GM23338 (cell line): ENCODE data around the gene MDGA2.

Experiments
- CREB1 ChIP-seq: fragments of 250-450 bp; sonication (Bioruptor Pico); IDR thresholded peaks from 2 replicates; pipeline ENCODE4 v1.5.0; 2020; ENCODE audit warnings: low read depth, mild to moderate bottlenecking, moderate library complexity
- EZH2 ChIP-seq: fragments of 200-600 bp; sonication (generic); IDR thresholded peaks from one replicate; pipeline ENCODE4 v1.8.0; 2017; ENCODE audit warnings: antibody characterized with exemption, mild to moderate bottlenecking, low read depth; ENCODE audit not compliant: unreplicated experiment
- EZH2phosphoT487 ChIP-seq: fragments of 200-600 bp; sonication (generic); IDR thresholded peaks from one replicate; pipeline ENCODE4 v1.8.1; 2018; ENCODE audit warnings: antibody characterized with exemption; ENCODE audit not compliant: unreplicated experiment
- JUNB ChIP-seq: IDR thresholded peaks from one replicate; pipeline ENCODE4 v1.6.1; 2016; ENCODE audit warnings: antibody characterized with exemption; ENCODE audit not compliant: unreplicated experiment
- POLR2AphosphoS5 ChIP-seq: IDR thresholded peaks from 2 replicates; pipeline ENCODE4 v1.6.1; 2016; ENCODE audit warnings: antibody characterized with exemption, low read depth
- STAT1 ChIP-seq: IDR thresholded peaks from one replicate; pipeline ENCODE4 v1.6.1; 2016; ENCODE audit warnings: antibody characterized with exemption; ENCODE audit not compliant: unreplicated experiment
- ZNF331 ChIP-seq: fragments of 250-450 bp; sonication (Bioruptor Pico); IDR thresholded peaks from 2 replicates; pipeline ENCODE4 v1.5.0; 2020; ENCODE audit warnings: low read depth, mild to moderate bottlenecking, moderate library complexity
- TF ChIP-seq, protein P1 (sequence below), 2 experiments: fragments of 200-600 bp in 1 of 2; sonication (generic) in 1 of 2; conservative IDR thresholded peaks; 2 replicates each; pipeline versions ENCODE4 v1.5.1 to v1.6.1; 2016 to 2017; ENCODE audit warnings: antibody characterized with exemption in 2 of 2, low read depth in 2 of 2, mild to moderate bottlenecking in 2 of 2, moderate library complexity in 1 of 2
- TF ChIP-seq, protein P2 (sequence below): IDR thresholded peaks from one replicate; pipeline ENCODE4 v1.6.1; 2018; ENCODE audit warnings: antibody characterized with exemption; ENCODE audit not compliant: unreplicated experiment

GRCh38 chr14:47427629-47428028 is 247.8 kb downstream of the MDGA2 start:
- TF ChIP-seq, protein P1, sequence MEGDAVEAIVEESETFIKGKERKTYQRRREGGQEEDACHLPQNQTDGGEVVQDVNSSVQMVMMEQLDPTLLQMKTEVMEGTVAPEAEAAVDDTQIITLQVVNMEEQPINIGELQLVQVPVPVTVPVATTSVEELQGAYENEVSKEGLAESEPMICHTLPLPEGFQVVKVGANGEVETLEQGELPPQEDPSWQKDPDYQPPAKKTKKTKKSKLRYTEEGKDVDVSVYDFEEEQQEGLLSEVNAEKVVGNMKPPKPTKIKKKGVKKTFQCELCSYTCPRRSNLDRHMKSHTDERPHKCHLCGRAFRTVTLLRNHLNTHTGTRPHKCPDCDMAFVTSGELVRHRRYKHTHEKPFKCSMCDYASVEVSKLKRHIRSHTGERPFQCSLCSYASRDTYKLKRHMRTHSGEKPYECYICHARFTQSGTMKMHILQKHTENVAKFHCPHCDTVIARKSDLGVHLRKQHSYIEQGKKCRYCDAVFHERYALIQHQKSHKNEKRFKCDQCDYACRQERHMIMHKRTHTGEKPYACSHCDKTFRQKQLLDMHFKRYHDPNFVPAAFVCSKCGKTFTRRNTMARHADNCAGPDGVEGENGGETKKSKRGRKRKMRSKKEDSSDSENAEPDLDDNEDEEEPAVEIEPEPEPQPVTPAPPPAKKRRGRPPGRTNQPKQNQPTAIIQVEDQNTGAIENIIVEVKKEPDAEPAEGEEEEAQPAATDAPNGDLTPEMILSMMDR (conservative IDR thresholded peaks at IDR 0.05; ENCODE audit: low read depth in 2 of 2): no peak
- TF ChIP-seq EZH2 (no peak), STAT1 (no peak), ZNF331 (CRISPR knock-in tag) (no peak), POLR2AphosphoS5 (no peak), EZH2phosphoT487 (no peak), JUNB (no peak), CREB1 (CRISPR knock-in tag) (no peak)
- TF ChIP-seq, protein P2, sequence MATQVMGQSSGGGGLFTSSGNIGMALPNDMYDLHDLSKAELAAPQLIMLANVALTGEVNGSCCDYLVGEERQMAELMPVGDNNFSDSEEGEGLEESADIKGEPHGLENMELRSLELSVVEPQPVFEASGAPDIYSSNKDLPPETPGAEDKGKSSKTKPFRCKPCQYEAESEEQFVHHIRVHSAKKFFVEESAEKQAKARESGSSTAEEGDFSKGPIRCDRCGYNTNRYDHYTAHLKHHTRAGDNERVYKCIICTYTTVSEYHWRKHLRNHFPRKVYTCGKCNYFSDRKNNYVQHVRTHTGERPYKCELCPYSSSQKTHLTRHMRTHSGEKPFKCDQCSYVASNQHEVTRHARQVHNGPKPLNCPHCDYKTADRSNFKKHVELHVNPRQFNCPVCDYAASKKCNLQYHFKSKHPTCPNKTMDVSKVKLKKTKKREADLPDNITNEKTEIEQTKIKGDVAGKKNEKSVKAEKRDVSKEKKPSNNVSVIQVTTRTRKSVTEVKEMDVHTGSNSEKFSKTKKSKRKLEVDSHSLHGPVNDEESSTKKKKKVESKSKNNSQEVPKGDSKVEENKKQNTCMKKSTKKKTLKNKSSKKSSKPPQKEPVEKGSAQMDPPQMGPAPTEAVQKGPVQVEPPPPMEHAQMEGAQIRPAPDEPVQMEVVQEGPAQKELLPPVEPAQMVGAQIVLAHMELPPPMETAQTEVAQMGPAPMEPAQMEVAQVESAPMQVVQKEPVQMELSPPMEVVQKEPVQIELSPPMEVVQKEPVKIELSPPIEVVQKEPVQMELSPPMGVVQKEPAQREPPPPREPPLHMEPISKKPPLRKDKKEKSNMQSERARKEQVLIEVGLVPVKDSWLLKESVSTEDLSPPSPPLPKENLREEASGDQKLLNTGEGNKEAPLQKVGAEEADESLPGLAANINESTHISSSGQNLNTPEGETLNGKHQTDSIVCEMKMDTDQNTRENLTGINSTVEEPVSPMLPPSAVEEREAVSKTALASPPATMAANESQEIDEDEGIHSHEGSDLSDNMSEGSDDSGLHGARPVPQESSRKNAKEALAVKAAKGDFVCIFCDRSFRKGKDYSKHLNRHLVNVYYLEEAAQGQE: no peak
